GM13976 (cell line): ENCODE results near the gene ASB16.

Source experiments
- DNase-seq: peaks from one replicate; pipeline ENCODE4 v3.0.0; 2012; ENCODE audit warnings: low spot score
- CTCF ChIP-seq: IDR thresholded peaks from 2 replicates; pipeline ENCODE4 v1.5.1; 2012; ENCODE audit warnings: borderline replicate concordance, mild to moderate bottlenecking; ENCODE audit not compliant: insufficient read depth; ENCODE audit errors: extremely low read depth, missing control alignments, control extremely low read depth
- in situ Hi-C: fragments of 300-500 bp; cut with MboI; formaldehyde crosslinking; loops from one replicate; pipeline ENCODE4 v1.12.0; 2022; ENCODE audit warnings: low sequenced_read_pairs, mixed read lengths, inconsistent platforms; ENCODE audit not compliant: unreplicated experiment

ASB16 gene

GRCh38 chr17:44191369-44191768 lies 20.9 kb downstream of the ASB16 start:
- in situ Hi-C loops: no loop called here
- no peak for TF ChIP-seq CTCF
- DNase-seq: no peak

GRCh38 chr17:44191941-44192496 lies 21.5 kb downstream of the ASB16 start:
- in situ Hi-C loops: no loop called here
- no peak for TF ChIP-seq CTCF
- DNase-seq: no peak

- DNase-seq: no peak
- no peak for TF ChIP-seq CTCF
- in situ Hi-C loops: no loop called here
Observed at GRCh38 chr17:44192750-44193149, 22.2 kb downstream of the ASB16 start.

- TF ChIP-seq CTCF: no peak
- in situ Hi-C loops: no loop called here
- DNase-seq: no peak
Observed at GRCh38 chr17:44193326-44194084, 23.0 kb downstream of the ASB16 start.

- in situ Hi-C loops: no loop called here
- no peak for DNase-seq
- no peak for TF ChIP-seq CTCF
Observed at GRCh38 chr17:44197107-44197506, 26.6 kb downstream of the ASB16 start.

GRCh38 chr17:44197980-44198720 lies 27.6 kb downstream of the ASB16 start:
- DNase-seq: peak; percentile 74
- in situ Hi-C loops: no loop called here
- no peak for TF ChIP-seq CTCF
